A673 (cell line): Measurements from ENCODE around the gene IFRD1.

Experiments
- CTCF ChIP-seq: fragments of 300-800, 200-600 bp; sonication (generic); conservative IDR thresholded peaks from 2 replicates; pipeline ENCODE4 v1.5.1; 2017; ENCODE audit warnings: low read depth, mild to moderate bottlenecking, antibody characterized with exemption, low read length, moderate library complexity, mixed read lengths
- EZH2 ChIP-seq: fragments of 200-600 bp; sonication (generic); IDR thresholded peaks from 2 replicates; pipeline ENCODE4 v1.6.1; 2017; ENCODE audit warnings: borderline replicate concordance, low read depth, mild to moderate bottlenecking, mixed read lengths, antibody characterized with exemption, low read length; ENCODE audit not compliant: poor library complexity, severe bottlenecking

- TF ChIP-seq EZH2 (no peak), CTCF (no peak)
Measured at GRCh38 chr7:112407261-112407660, 43.0 kb upstream of the IFRD1 start.
